GM12865 (cell line): ENCODE measurements around the gene SELPLG.

ENCODE experiments used
- DNase-seq: peaks from one replicate; pipeline ENCODE4 v3.0.0; 2010; ENCODE audit warnings: low read depth
- H3K4me3 ChIP-seq: 2 replicates; pipeline ENCODE4 v1.5.1; 2011; ENCODE audit warnings: mild to moderate bottlenecking, low read depth, low read length, control low read depth
- TF ChIP-seq, protein P1 (sequence below): IDR thresholded peaks from 2 replicates; pipeline ENCODE4 v1.5.1; 2011; ENCODE audit warnings: low read length, control low read depth, low read depth, inconsistent platforms; ENCODE audit not compliant: insufficient read depth; ENCODE audit errors: missing control alignments

Gene SELPLG

DNA sequence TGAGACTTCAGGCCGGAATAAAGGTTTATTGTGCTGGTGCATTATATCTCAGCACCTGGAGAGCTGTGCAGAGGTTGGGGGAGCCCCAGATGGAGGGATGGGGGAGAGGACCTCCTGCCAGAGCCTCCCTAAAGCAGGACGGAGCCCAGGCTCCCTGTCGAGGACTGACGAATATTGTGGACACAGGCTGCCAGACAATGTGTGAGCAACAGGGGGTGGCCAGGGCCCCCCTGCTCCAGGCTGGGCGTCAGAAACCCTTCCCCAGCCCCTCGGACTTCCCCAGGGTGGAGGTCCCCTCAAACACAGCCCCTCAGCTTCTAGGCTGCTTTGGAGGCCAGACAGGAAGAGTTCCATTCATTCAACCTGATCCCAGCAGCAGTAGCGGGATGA is 43.9 kb downstream of the SELPLG start:
- no peak for DNase-seq
- H3K4me3 ChIP-seq: no peak overlapping the region
- TF ChIP-seq, protein P1, sequence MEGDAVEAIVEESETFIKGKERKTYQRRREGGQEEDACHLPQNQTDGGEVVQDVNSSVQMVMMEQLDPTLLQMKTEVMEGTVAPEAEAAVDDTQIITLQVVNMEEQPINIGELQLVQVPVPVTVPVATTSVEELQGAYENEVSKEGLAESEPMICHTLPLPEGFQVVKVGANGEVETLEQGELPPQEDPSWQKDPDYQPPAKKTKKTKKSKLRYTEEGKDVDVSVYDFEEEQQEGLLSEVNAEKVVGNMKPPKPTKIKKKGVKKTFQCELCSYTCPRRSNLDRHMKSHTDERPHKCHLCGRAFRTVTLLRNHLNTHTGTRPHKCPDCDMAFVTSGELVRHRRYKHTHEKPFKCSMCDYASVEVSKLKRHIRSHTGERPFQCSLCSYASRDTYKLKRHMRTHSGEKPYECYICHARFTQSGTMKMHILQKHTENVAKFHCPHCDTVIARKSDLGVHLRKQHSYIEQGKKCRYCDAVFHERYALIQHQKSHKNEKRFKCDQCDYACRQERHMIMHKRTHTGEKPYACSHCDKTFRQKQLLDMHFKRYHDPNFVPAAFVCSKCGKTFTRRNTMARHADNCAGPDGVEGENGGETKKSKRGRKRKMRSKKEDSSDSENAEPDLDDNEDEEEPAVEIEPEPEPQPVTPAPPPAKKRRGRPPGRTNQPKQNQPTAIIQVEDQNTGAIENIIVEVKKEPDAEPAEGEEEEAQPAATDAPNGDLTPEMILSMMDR: no peak

GRCh38 chr12:108589028-108589839 is 44.5 kb downstream of the SELPLG start:
- TF ChIP-seq, protein P1: no peak
- no peak overlapping the region for H3K4me3 ChIP-seq
- no peak for DNase-seq

DNA sequence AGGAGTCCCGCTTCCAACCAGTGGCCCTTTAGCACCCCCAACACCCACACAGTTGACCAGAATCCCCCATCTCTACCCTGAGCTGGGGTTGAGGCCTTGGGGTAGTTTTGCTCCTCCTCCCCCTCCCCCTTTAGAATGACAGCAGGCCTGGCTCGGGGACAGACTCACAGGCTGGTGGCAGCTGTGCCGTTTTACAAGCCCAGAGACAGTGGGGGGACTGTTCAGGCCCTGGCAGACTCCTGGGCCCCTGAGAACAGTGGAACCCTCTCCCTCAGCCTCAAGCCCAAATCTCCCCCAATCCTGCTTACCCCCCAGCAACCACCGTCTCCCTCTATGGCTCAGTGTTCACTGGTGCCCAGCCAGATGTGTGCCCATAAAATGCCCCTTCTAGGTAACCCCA is 45.9 kb downstream of the SELPLG start:
- H3K4me3 ChIP-seq: no peak overlapping the region
- TF ChIP-seq, protein P1: no peak
- no peak for DNase-seq

GRCh38 chr12:108586306-108586705 is 47.4 kb downstream of the SELPLG start:
- H3K4me3 ChIP-seq: no peak overlapping the region
- no peak for DNase-seq
- TF ChIP-seq, protein P1: no peak

- no peak overlapping the region for H3K4me3 ChIP-seq
- DNase-seq: no peak
- TF ChIP-seq, protein P1: no peak
Observed at GRCh38 chr12:108585864-108586263, 47.8 kb downstream of the SELPLG start.

- no peak overlapping the region for H3K4me3 ChIP-seq
- TF ChIP-seq, protein P1: no peak
- no peak for DNase-seq
Observed at GRCh38 chr12:108584456-108585065, 49.1 kb downstream of the SELPLG start.
